ENCODE results near the gene SQOR.

SQOR gene

GRCh38 chr15:45604326-45604725 is 30.5 kb upstream of the SQOR start:
- no peak overlapping the region for H3K4me3 ChIP-seq (ENCODE audit: low read length)
- H3K36me3 ChIP-seq (ENCODE audit: control insufficient read depth, insufficient read depth, low read length) = peaks cover 9% of the 10 kb centered on the region
- no peaks in the 10 kb centered on the region for H3K27me3 ChIP-seq (ENCODE audit: control insufficient read depth, insufficient read depth, low read length)
- no peak overlapping the region for H3K9ac ChIP-seq (ENCODE audit: low read length)
- H3K4me1 ChIP-seq (ENCODE audit: control insufficient read depth, insufficient read depth, low read length) = no peaks in the 10 kb centered on the region
- no peak overlapping the region for H3K27ac ChIP-seq (ENCODE audit: low read depth, low read length)

GRCh38 chr15:45606413-45606812 is 28.4 kb upstream of the SQOR start:
- Histone ChIP-seq H3K4me3 (ENCODE audit: low read length) (no peak overlapping the region), H3K27ac (ENCODE audit: low read depth, low read length) (no peak overlapping the region), H3K9ac (ENCODE audit: low read length) (no peak overlapping the region), H3K27me3 (ENCODE audit: control insufficient read depth, insufficient read depth, low read length) (no peaks in the 10 kb centered on the region), H3K36me3 (ENCODE audit: control insufficient read depth, insufficient read depth, low read length) (peaks cover 9% of the 10 kb centered on the region), H3K4me1 (ENCODE audit: control insufficient read depth, insufficient read depth, low read length) (no peaks in the 10 kb centered on the region)

- H3K27ac ChIP-seq (ENCODE audit: low read depth, low read length) = no peak overlapping the region
- H3K9ac ChIP-seq (ENCODE audit: low read length) = no peak overlapping the region
- peaks cover 9% of the 10 kb centered on the region for H3K36me3 ChIP-seq (ENCODE audit: control insufficient read depth, insufficient read depth, low read length)
- no peaks in the 10 kb centered on the region for H3K27me3 ChIP-seq (ENCODE audit: control insufficient read depth, insufficient read depth, low read length)
- H3K4me3 ChIP-seq (ENCODE audit: low read length) = no peak overlapping the region
- no peaks in the 10 kb centered on the region for H3K4me1 ChIP-seq (ENCODE audit: control insufficient read depth, insufficient read depth, low read length)
These were observed 28.0 kb upstream of the SQOR start for GRCh38 chr15:45606841-45607240.

DNA sequence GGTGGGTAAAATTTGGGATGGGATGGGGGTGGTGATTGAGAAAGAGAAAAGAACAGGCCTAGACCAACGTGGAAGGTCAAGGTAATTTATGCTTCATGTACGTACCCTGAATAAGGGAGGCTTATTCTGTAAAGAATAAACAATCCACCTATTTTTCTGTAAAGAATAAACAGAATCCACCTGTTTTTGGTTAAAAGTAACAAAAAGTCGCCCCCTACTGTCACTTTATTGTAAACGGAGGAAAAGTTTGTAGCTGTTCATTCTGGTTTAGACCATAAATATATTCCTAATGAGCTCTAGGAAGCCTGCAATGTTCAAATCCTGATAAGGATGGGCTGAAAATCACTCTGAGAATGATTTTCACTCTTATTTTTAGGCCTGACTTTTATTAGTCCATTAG is 23.5 kb upstream of the SQOR start:
- Histone ChIP-seq H3K4me1 (ENCODE audit: control insufficient read depth, insufficient read depth, low read length) (no peaks in the 10 kb centered on the region), H3K27me3 (ENCODE audit: control insufficient read depth, insufficient read depth, low read length) (no peaks in the 10 kb centered on the region), H3K9ac (ENCODE audit: low read length) (no peak overlapping the region), H3K27ac (ENCODE audit: low read depth, low read length) (no peak overlapping the region), H3K36me3 (ENCODE audit: control insufficient read depth, insufficient read depth, low read length) (peaks cover 7% of the 10 kb centered on the region), H3K4me3 (ENCODE audit: low read length) (no peak overlapping the region)

- Histone ChIP-seq H3K36me3 (ENCODE audit: control insufficient read depth, insufficient read depth, low read length) (peaks cover 2% of the 10 kb centered on the region), H3K27me3 (ENCODE audit: control insufficient read depth, insufficient read depth, low read length) (no peaks in the 10 kb centered on the region), H3K27ac (ENCODE audit: low read depth, low read length) (no peak overlapping the region), H3K4me1 (ENCODE audit: control insufficient read depth, insufficient read depth, low read length) (no peaks in the 10 kb centered on the region), H3K4me3 (ENCODE audit: low read length) (no peak overlapping the region), H3K9ac (ENCODE audit: low read length) (no peak overlapping the region)
These were observed 21.9 kb upstream of the SQOR start for GRCh38 chr15:45612790-45613415.

DNA sequence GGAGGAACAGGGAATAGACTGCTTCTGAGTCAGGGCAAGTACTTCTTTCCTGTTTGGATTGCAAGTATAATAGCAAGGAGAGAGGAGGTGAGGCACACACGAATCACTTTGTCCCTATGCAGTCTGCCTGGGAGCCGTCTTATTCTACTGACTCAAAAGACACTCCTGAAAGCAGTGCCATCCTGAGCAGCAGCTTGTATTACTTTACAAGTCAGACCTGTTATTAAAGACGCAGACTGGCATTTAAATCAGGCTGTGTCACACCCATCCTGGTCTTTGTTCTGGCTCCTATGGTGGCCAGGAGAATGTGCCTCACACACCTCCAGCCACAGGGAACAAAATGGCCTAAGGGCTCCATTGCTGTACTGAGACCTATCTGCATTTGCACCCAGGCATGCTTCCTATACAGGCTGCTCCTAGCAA is 17.9 kb upstream of the SQOR start:
- Histone ChIP-seq H3K36me3 (ENCODE audit: control insufficient read depth, insufficient read depth, low read length) (no peaks in the 10 kb centered on the region), H3K27me3 (ENCODE audit: control insufficient read depth, insufficient read depth, low read length) (no peaks in the 10 kb centered on the region), H3K4me1 (ENCODE audit: control insufficient read depth, insufficient read depth, low read length) (no peaks in the 10 kb centered on the region), H3K4me3 (ENCODE audit: low read length) (no peak overlapping the region), H3K9ac (ENCODE audit: low read length) (no peak overlapping the region), H3K27ac (ENCODE audit: low read depth, low read length) (no peak overlapping the region)

DNA sequence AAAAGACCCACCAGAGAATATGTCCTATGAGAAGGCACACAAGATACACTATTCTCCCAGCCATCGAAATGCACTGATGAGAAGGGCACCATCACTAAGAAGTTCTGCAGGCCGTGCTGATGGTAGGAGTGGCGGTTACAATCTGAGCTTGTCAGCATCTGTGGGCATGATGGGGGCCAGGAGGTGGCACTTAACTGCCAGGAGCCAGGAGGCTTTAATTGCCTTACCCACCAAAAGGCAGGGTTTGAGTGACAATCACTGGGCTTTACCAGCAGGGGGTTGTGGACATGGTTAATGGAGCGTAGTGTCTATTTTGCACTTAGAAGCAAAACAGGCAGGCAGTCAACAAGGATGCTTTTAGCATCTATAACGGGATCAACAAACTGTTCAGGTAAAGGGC is 16.0 kb upstream of the SQOR start:
- Histone ChIP-seq H3K9ac (ENCODE audit: low read length) (no peak overlapping the region), H3K27ac (ENCODE audit: low read depth, low read length) (no peak overlapping the region), H3K4me3 (ENCODE audit: low read length) (no peak overlapping the region)

DNA sequence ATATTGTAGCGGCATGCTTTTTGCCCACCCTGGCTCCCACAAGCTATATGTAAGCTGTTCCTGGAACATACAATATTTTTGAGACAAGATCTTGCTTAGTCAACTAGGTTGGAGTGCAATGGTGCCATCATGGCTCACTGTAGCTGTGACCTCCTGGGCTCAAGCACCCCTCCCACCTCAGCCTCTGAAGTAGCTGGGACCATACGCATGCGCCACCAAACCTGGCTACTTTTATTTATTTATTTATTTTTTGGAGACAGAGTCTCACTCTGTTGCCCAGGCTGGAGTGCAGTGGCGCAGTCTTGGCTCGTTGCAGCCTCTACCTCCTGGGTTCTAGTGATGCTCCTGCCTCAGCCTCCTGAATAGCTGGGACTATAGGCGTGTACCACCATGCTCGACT is 6.7 kb upstream of the SQOR start:
- no peaks in the 10 kb centered on the region for H3K36me3 ChIP-seq (ENCODE audit: control insufficient read depth, insufficient read depth, low read length)
- no peaks in the 10 kb centered on the region for H3K27me3 ChIP-seq (ENCODE audit: control insufficient read depth, insufficient read depth, low read length)
- H3K4me1 ChIP-seq (ENCODE audit: control insufficient read depth, insufficient read depth, low read length) = no peaks in the 10 kb centered on the region
- H3K9ac ChIP-seq (ENCODE audit: low read length) = no peak overlapping the region
- no peak overlapping the region for H3K27ac ChIP-seq (ENCODE audit: low read depth, low read length)
- no peak overlapping the region for H3K4me3 ChIP-seq (ENCODE audit: low read length)

More for the DNA sequence above, 16.0 kb upstream of the SQOR start:
- Histone ChIP-seq H3K36me3 (ENCODE audit: control insufficient read depth, insufficient read depth, low read length) (no peaks in the 10 kb centered on the region), H3K27me3 (ENCODE audit: control insufficient read depth, insufficient read depth, low read length) (no peaks in the 10 kb centered on the region), H3K4me1 (ENCODE audit: control insufficient read depth, insufficient read depth, low read length) (no peaks in the 10 kb centered on the region)

GRCh38 chr15:45630917-45631691 is 3.7 kb upstream of the SQOR start:
- H3K36me3 ChIP-seq (ENCODE audit: control insufficient read depth, insufficient read depth, low read length) = no peaks in the 10 kb centered on the region
- peaks cover 3% of the 10 kb centered on the region for H3K4me1 ChIP-seq (ENCODE audit: control insufficient read depth, insufficient read depth, low read length)
- no peak overlapping the region for H3K9ac ChIP-seq (ENCODE audit: low read length)
- H3K27ac ChIP-seq (ENCODE audit: low read depth, low read length) = no peak overlapping the region
- H3K4me3 ChIP-seq (ENCODE audit: low read length) = peak overlapping the region; percentile 14
- no peaks in the 10 kb centered on the region for H3K27me3 ChIP-seq (ENCODE audit: control insufficient read depth, insufficient read depth, low read length)

DNA sequence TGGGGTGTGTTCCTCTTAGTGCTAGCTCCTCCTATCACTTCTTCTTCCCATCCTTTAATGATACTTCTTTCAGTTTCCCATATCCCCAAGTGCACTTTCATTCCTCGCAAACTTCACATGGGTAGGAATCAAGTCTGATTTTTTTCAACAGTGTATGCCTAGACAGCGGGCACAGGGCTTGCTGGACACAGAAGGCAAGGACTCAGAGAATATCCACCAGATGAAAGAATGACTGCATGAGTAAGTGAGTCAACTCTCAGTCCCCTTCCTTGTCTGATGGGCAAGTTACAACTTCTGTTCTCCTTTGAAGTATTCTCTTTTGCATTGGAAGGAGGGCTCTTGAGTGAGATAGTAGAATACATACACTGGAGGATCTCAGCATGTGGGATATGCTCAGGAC is 3.1 kb upstream of the SQOR start:
- no peaks in the 10 kb centered on the region for H3K27me3 ChIP-seq (ENCODE audit: control insufficient read depth, insufficient read depth, low read length)
- H3K4me1 ChIP-seq (ENCODE audit: control insufficient read depth, insufficient read depth, low read length) = peaks cover 7% of the 10 kb centered on the region
- no peaks in the 10 kb centered on the region for H3K36me3 ChIP-seq (ENCODE audit: control insufficient read depth, insufficient read depth, low read length)
- H3K27ac ChIP-seq (ENCODE audit: low read depth, low read length) = no peak overlapping the region
- peak overlapping the region; percentile 14 for H3K4me3 ChIP-seq (ENCODE audit: low read length)
- H3K9ac ChIP-seq (ENCODE audit: low read length) = no peak overlapping the region

DNA sequence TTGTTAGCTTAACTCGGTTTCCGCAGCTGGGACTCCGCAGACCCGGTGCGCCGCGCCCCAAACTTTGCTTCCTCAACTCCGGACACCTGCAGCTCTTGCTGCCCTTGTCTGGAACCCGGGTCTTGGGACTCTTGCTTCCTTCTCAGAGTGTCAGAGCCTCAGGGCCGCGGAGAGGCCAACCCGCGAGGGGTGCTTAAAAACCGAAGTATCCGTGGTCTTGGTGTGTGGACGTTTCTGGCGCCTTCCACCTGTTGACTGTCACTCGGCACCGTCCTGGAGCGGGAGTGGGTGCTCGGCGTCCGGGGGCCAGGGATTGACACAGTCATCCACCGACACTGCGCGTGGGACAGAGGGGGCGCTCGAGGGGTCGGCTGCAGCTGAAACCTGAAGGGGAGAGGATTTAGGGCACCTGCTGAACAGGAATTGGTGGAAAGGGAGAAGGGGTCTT is 386 bp downstream of the SQOR start:
- no peaks in the 10 kb centered on the region for H3K27me3 ChIP-seq (ENCODE audit: control insufficient read depth, insufficient read depth, low read length)
- no peaks in the 10 kb centered on the region for H3K36me3 ChIP-seq (ENCODE audit: control insufficient read depth, insufficient read depth, low read length)
- peak overlapping the region; percentile 94 for H3K27ac ChIP-seq (ENCODE audit: low read depth, low read length)
- peaks cover 15% of the 10 kb centered on the region for H3K4me1 ChIP-seq (ENCODE audit: control insufficient read depth, insufficient read depth, low read length)
- H3K9ac ChIP-seq (ENCODE audit: low read length) = peak overlapping the region; percentile 95
- peak overlapping the region; percentile 85 for H3K4me3 ChIP-seq (ENCODE audit: low read length)

- Histone ChIP-seq H3K27ac (ENCODE audit: low read depth, low read length) (peak overlapping the region; percentile 94), H3K4me1 (ENCODE audit: control insufficient read depth, insufficient read depth, low read length) (peaks cover 20% of the 10 kb centered on the region), H3K36me3 (ENCODE audit: control insufficient read depth, insufficient read depth, low read length) (no peaks in the 10 kb centered on the region), H3K9ac (ENCODE audit: low read length) (peak overlapping the region; percentile 95), H3K27me3 (ENCODE audit: control insufficient read depth, insufficient read depth, low read length) (no peaks in the 10 kb centered on the region), H3K4me3 (ENCODE audit: low read length) (peak overlapping the region; percentile 85)
These were observed 999 bp downstream of the SQOR start for GRCh38 chr15:45635763-45636292.
